PFSK-1 (cell line): ENCODE measurements around the gene YWHAB.

Source experiments
- FOXP2 ChIP-seq: optimal IDR thresholded peaks from 2 replicates; pipeline ENCODE3; 2011; ENCODE audit warnings: borderline replicate concordance, control low read depth, inconsistent platforms; ENCODE audit not compliant: insufficient read depth; ENCODE audit errors: extremely low read length, extremely low read depth
- POLR2AphosphoS5 ChIP-seq: IDR thresholded peaks from 2 replicates; pipeline ENCODE4 v1.6.1; 2012; ENCODE audit warnings: low read depth, mild to moderate bottlenecking, control low read depth, low read length, moderate library complexity
- REST ChIP-seq, 2 experiments: IDR thresholded peaks; 2 replicates each; pipeline versions ENCODE4 v1.6.1 to v1.8.0; 2011 to 2012; ENCODE audit warnings: low read depth in 2 of 2, low read length in 2 of 2, control low read depth in 1 of 2, inconsistent platforms in 1 of 2, mild to moderate bottlenecking in 1 of 2, moderate library complexity in 1 of 2; ENCODE audit not compliant: insufficient read depth in 1 of 2
- SIN3A ChIP-seq: IDR thresholded peaks from 2 replicates; pipeline ENCODE4 v1.6.1; 2012; ENCODE audit warnings: mild to moderate bottlenecking, low read length, moderate library complexity, borderline replicate concordance; ENCODE audit not compliant: insufficient read depth
- TAF1 ChIP-seq: IDR thresholded peaks from 2 replicates; pipeline ENCODE4 v1.6.1; 2012; ENCODE audit warnings: low read length, control low read depth, borderline replicate concordance; ENCODE audit not compliant: insufficient read depth

Gene YWHAB

GRCh38 chr20:44930517-44931168 is 45.1 kb downstream of the YWHAB start:
- TF ChIP-seq POLR2AphosphoS5 = no peak
- TF ChIP-seq FOXP2 = no peak
- no peak for TF ChIP-seq SIN3A
- TF ChIP-seq REST (IDR thresholded peaks at IDR 0.05; ENCODE audit: insufficient read depth in 1 of 2, low read depth in 2 of 2, low read length in 2 of 2) = no peak
- no peak for TF ChIP-seq TAF1

GRCh38 chr20:44931911-44932310 is 46.4 kb downstream of the YWHAB start:
- TF ChIP-seq FOXP2 (no peak), POLR2AphosphoS5 (no peak), REST (IDR thresholded peaks at IDR 0.05; ENCODE audit: insufficient read depth in 1 of 2, low read depth in 2 of 2, low read length in 2 of 2) (no peak), TAF1 (no peak), SIN3A (no peak)

- TF ChIP-seq SIN3A (no peak), POLR2AphosphoS5 (no peak), REST (IDR thresholded peaks at IDR 0.05; ENCODE audit: insufficient read depth in 1 of 2, low read depth in 2 of 2, low read length in 2 of 2) (no peak), FOXP2 (no peak), TAF1 (no peak)
Measured at GRCh38 chr20:44932916-44933315, 47.4 kb downstream of the YWHAB start.

- no peak for TF ChIP-seq SIN3A
Measured at GRCh38 chr20:44936510-44936909, 51.0 kb downstream of the YWHAB start.

GRCh38 chr20:44938637-44939036 is 53.1 kb downstream of the YWHAB start:
- no peak for TF ChIP-seq REST (IDR thresholded peaks at IDR 0.05; ENCODE audit: insufficient read depth in 1 of 2, low read depth in 2 of 2, low read length in 2 of 2)
- TF ChIP-seq POLR2AphosphoS5 = no peak
- TF ChIP-seq SIN3A = no peak
- TF ChIP-seq FOXP2 = no peak
- no peak for TF ChIP-seq TAF1
